HUES48 (cell line): Measurements from ENCODE around the gene NSD2.

ENCODE experiments used
- H3K27ac ChIP-seq: one replicate; pipeline ENCODE4 v1.7.0; 2013; ENCODE audit warnings: low read depth, low read length, inconsistent platforms
- H3K27me3 ChIP-seq: 2 replicates; pipeline ENCODE4 v1.6.1; 2013; ENCODE audit warnings: mild to moderate bottlenecking, low read length; ENCODE audit not compliant: control insufficient read depth, insufficient read depth
- H3K36me3 ChIP-seq: 2 replicates; pipeline ENCODE4 v1.6.1; 2013; ENCODE audit warnings: low read length; ENCODE audit not compliant: control insufficient read depth, insufficient read depth
- H3K4me1 ChIP-seq: 2 replicates; pipeline ENCODE4 v1.6.1; 2013; ENCODE audit warnings: mild to moderate bottlenecking, low read length; ENCODE audit not compliant: control insufficient read depth, insufficient read depth
- H3K4me3 ChIP-seq: 2 replicates; pipeline ENCODE4 v1.5.1; 2013; ENCODE audit warnings: mild to moderate bottlenecking, low read depth, low read length
- H3K9ac ChIP-seq: 2 replicates; pipeline ENCODE4 v1.6.1; 2013; ENCODE audit warnings: mild to moderate bottlenecking, low read depth, low read length, moderate library complexity
- H3K9me3 ChIP-seq: 2 replicates; pipeline ENCODE4 v1.6.1; 2013; ENCODE audit warnings: low read length; ENCODE audit not compliant: control insufficient read depth, insufficient read depth

The NSD2 gene

GRCh38 chr4:1882850-1883271 lies 11.7 kb downstream of the NSD2 start:
- Histone ChIP-seq H3K4me1 (0 out of 2 replicates have a peak, but pooled peaks cover 2% of the 10 kb centered on the region), H3K9ac (no peak overlapping the region), H3K36me3 (no peaks in the 10 kb centered on the region), H3K9me3 (no peaks in the 10 kb centered on the region), H3K27ac (no peak overlapping the region), H3K4me3 (no peak overlapping the region), H3K27me3 (no peaks in the 10 kb centered on the region)

- Histone ChIP-seq H3K4me1 (0 out of 2 replicates have a peak, but pooled peaks cover 2% of the 10 kb centered on the region), H3K27me3 (no peaks in the 10 kb centered on the region), H3K36me3 (no peaks in the 10 kb centered on the region), H3K9ac (no peak overlapping the region), H3K27ac (no peak overlapping the region), H3K4me3 (no peak overlapping the region), H3K9me3 (no peaks in the 10 kb centered on the region)
Observed at GRCh38 chr4:1883583-1883982, 12.4 kb downstream of the NSD2 start.

DNA sequence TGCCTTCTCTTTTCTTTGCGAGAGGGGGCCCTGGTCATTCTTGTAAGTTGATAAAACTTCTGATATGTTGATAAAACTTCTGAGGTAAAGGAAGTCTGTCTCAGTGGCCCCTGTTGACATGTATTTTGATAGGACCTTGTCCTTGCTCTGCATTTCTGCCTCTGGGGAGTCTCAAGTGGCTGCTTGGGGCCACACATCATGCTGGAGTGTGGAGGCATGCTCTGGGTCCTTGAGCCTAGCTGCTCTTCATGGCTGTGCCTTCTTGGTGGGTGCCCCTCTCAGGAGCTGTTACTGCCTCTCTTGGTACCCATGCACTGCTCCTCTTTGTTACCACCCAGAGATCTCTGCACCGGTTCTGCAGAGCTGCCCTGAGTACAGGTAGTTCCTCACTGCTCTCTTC lies 14.2 kb downstream of the NSD2 start:
- no peaks in the 10 kb centered on the region for H3K36me3 ChIP-seq
- no peaks in the 10 kb centered on the region for H3K9me3 ChIP-seq
- H3K4me3 ChIP-seq, result no peak overlapping the region
- no peak overlapping the region for H3K27ac ChIP-seq
- no peaks in the 10 kb centered on the region for H3K27me3 ChIP-seq
- H3K4me1 ChIP-seq, result no peaks in the 10 kb centered on the region
- H3K9ac ChIP-seq, result no peak overlapping the region

DNA sequence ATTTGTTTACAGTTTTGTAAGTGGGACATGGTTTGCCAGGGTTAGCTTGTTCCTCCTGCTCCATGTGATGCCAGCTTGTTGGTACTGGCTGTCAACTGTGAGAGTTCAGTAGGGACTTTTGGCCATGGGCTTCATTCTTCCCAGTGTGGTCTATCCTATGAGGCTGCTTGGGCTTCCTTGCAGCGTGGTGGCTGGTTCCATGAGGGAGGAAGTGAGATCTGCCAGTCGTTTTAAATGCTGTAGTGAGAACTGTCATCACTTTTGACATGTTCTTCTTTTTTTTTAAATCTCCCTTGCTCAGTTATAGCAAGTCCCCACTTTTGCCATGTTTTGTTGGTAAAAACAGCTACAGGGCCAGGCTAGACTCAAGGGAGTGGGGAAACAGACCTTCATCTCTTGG lies 15.9 kb downstream of the NSD2 start:
- no peak overlapping the region for H3K9ac ChIP-seq
- H3K27me3 ChIP-seq, result no peaks in the 10 kb centered on the region
- H3K4me1 ChIP-seq, result no peaks in the 10 kb centered on the region
- no peak overlapping the region for H3K4me3 ChIP-seq
- H3K36me3 ChIP-seq, result no peaks in the 10 kb centered on the region
- H3K27ac ChIP-seq, result no peak overlapping the region
- H3K9me3 ChIP-seq, result no peaks in the 10 kb centered on the region

DNA sequence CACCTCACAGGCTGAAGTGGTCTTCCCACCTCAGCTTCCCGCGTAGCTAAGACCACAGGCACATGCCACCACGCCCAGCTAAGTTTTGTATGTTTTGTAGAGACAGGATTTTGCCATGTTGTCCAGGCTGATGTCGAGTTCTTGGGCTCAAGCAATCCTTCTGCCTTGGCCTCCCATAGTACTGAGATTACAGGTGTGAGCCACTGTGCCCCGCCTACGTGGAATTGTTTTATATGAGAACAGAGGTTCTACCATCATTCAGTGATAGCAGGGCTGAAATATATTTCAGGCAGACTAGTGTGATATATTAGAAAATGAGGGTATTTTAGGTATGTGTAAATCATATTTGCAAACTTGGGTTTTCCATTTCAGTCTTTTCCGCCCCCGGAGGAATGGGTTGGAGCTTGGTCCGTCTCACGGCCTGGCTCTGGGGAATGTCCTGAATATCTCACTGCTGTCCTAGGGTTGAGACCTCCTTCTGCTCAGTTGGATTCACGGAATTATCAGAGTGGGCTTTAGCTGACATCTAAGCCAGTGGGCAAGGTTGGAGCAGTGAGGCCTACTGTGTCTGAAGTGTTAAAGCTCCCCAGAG lies 19.9 kb downstream of the NSD2 start:
- H3K9ac ChIP-seq, result no peak overlapping the region
- peaks cover 6% of the 10 kb centered on the region; the same call in 1 of the 2 replicates for H3K36me3 ChIP-seq
- H3K4me1 ChIP-seq, result no peaks in the 10 kb centered on the region
- H3K4me3 ChIP-seq, result no peak overlapping the region
- no peaks in the 10 kb centered on the region for H3K27me3 ChIP-seq
- H3K27ac ChIP-seq, result no peak overlapping the region
- H3K9me3 ChIP-seq, result no peaks in the 10 kb centered on the region

DNA sequence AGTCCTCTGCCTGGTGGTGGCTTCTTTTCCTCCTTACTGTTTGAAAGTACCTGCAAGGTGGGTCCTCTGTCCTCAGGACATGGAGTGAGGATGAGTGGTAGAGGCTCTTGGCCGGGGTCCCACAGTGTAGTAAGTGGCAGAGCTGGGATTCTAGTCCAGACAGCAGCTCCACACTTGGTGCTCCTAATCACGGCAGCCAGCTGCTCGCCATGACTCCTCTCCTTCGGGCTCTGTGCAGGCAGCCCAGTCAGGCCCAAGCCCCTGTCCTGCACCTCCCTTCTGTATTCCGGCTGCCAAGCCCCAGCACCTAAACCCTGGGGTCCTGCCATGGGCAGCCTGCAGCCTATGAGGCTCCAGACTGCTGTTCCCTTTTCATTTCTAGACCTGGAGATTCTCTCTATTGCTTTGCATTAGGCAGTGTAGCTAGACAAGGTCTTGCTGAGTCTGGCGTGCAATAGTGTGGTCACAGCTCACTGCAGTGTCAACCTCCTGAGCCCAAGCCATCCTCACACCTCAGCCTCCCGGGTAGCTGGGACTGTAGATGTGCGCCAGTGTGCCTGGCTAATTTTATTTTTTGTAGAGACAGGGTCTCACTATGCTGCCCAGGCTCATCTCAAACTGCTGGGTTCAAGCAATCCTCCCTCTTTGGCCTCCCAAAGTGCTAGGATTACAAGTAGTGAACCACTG lies 24.9 kb downstream of the NSD2 start:
- Histone ChIP-seq H3K27ac (no peak overlapping the region), H3K4me3 (no peak overlapping the region), H3K9me3 (no peaks in the 10 kb centered on the region), H3K4me1 (no peaks in the 10 kb centered on the region), H3K36me3 (peaks cover 14% of the 10 kb centered on the region), H3K9ac (no peak overlapping the region), H3K27me3 (no peaks in the 10 kb centered on the region)

DNA sequence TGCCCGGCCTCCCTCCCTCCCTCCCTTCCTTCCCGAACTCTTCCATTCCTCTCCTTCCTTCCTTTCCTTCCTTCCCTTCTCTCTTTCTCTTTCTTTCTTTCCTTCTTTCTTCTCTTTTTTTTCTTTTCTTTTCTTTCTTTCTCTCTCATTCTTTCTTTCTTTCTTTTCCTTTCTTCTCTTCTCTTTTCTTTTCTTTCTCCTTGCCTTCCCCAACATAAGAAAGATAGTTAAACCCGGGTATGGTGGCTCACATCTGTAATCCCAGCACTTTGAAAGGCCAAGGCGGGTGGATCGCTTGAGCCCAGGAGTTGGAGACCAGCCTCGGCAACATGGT lies 25.4 kb downstream of the NSD2 start:
- H3K27me3 ChIP-seq, result no peaks in the 10 kb centered on the region

DNA sequence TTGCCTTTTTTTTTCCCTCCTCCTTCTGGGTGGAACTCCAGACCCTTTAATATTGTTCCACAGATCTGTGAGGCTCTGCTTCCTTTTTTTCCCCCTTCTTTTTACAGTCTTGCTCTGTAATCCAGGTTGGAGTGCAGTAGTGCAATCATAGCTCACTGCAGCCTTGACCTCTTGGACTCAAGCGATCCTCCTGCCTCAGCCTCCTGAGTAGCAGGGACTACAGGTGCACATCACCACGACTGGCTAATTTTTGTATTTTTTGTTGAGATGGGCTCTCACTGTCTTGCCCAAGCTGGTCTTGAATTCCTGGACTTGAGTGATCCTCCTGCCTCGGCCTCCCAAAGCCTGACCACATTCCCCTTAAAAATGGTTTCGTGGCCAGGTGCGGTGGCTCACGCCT lies 26.8 kb downstream of the NSD2 start:
- no peaks in the 10 kb centered on the region for H3K27me3 ChIP-seq
- H3K27ac ChIP-seq, result no peak overlapping the region
- no peaks in the 10 kb centered on the region for H3K4me1 ChIP-seq
- no peak overlapping the region for H3K4me3 ChIP-seq
- H3K9me3 ChIP-seq, result no peaks in the 10 kb centered on the region
- H3K9ac ChIP-seq, result no peak overlapping the region
- H3K36me3 ChIP-seq, result peaks cover 29% of the 10 kb centered on the region

More for the DNA sequence above, 25.4 kb downstream of the NSD2 start:
- H3K4me3 ChIP-seq, result no peak overlapping the region
- H3K36me3 ChIP-seq, result peaks cover 19% of the 10 kb centered on the region
- H3K9ac ChIP-seq, result no peak overlapping the region
- no peak overlapping the region for H3K27ac ChIP-seq
- no peaks in the 10 kb centered on the region for H3K4me1 ChIP-seq
- H3K9me3 ChIP-seq, result no peaks in the 10 kb centered on the region

GRCh38 chr4:1898681-1899080 lies 27.5 kb downstream of the NSD2 start:
- H3K36me3 ChIP-seq, result peaks cover 30% of the 10 kb centered on the region

DNA sequence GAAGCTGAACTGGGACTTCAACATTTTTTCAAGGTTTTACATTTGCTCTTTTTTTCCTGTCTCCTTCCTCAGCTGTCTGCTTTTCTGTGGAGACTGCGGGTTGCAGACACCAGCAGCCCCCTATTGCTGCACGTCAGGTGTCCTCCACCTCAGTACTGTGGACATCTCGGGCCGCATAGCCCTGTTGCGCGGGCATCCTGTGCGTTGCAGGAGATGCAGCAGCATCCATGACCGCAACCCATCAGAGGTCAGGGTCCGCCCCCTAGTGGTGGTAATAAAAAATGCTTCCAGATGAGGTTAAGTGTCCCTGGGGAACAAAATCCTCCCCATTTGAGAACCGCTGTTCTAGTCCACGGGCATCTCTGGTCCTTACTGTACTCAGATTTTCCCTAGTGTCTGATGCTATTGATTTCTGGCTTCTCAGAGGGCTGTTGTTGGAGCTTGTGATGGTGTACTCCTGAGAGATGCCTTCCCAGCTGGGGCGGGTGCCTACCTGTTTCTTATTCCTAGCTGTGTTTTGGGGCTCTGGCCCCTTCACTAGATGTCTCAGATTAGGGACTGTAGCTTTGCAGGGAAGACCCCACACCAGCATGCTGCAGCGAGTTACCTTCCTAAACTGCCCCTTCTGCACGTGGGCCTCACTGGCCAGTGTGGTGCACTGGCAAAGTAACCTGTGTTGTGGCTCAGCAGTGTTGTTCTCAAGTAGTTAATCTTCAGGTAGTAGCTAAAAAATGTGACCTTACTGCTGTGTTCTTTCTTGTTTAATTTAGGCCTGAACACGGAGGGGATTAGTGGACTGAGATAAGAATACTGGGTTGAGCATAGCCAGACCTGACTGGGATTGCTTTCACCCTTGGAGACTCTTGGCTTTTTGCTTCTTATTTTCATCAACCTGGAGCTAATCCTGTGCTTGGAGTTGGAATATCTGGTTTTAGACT lies 28.2 kb downstream of the NSD2 start:
- Histone ChIP-seq H3K4me3 (no peak overlapping the region), H3K36me3 (peaks cover 34% of the 10 kb centered on the region), H3K27me3 (no peaks in the 10 kb centered on the region), H3K9me3 (no peaks in the 10 kb centered on the region), H3K4me1 (no peaks in the 10 kb centered on the region), H3K9ac (no peak overlapping the region), H3K27ac (no peak overlapping the region)

More at GRCh38 chr4:1898681-1899080, 27.5 kb downstream of the NSD2 start:
- no peak overlapping the region for H3K9ac ChIP-seq
- H3K4me1 ChIP-seq, result no peaks in the 10 kb centered on the region
- H3K27me3 ChIP-seq, result no peaks in the 10 kb centered on the region
- H3K27ac ChIP-seq, result no peak overlapping the region
- H3K9me3 ChIP-seq, result no peaks in the 10 kb centered on the region
- H3K4me3 ChIP-seq, result no peak overlapping the region

DNA sequence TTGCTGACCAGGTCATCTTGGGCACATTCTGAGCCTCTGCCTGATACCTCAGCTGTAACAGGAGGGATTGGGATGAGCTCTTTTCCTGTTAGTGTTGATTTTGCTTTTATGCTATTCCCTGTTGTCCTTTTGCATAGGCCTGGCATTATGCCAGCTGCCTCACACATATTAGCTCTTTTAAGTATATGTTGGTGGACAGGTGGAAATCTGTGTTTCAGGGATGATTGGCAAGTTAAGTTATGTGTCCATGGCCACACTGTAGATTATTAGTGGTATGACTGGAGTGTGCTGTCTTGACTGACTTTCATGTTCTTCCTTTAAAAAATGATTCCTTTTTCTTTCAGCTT lies 28.9 kb downstream of the NSD2 start:
- Histone ChIP-seq H3K27ac (no peak overlapping the region), H3K9ac (no peak overlapping the region), H3K36me3 (peaks cover 38% of the 10 kb centered on the region), H3K4me1 (no peaks in the 10 kb centered on the region), H3K9me3 (no peaks in the 10 kb centered on the region), H3K4me3 (no peak overlapping the region), H3K27me3 (no peaks in the 10 kb centered on the region)
